ENCODE measurements around the gene UBL7. TPM values are rescaled to one million over a fixed set of nuclear protein-coding genes. Genes with fewer than 3 reads are reported as not detected.

Gene UBL7
- total RNA-seq, 1 donor from 2014 or later, result 47.4 TPM

GRCh38 chr15:74442604-74443003, 18.4 kb downstream of the UBL7 start:
- no peak for DNase-seq (ENCODE audit: extremely low read depth, low read depth, low spot score)

DNA sequence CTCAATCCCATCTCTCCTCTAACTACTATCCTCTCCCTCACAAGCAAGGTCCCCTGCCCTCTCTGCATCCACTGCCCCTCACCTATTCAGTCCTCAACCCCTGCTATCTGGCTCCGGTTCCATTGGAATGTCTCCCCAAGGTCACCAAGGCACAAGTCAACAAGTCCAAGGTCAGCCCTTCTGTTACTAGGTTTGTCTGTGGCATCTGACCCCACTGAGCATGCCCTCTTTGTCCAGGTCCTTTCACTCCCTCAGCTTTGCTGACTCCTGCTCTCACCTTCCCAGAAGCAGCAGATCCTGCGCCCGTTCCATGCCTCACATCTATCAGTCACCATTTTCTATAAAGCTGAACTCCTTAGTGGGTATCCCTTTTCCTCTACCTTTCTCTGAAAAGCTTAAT, 18.9 kb downstream of the UBL7 start:
- DNase-seq (ENCODE audit: extremely low read depth, low read depth, low spot score), result no peak

DNA sequence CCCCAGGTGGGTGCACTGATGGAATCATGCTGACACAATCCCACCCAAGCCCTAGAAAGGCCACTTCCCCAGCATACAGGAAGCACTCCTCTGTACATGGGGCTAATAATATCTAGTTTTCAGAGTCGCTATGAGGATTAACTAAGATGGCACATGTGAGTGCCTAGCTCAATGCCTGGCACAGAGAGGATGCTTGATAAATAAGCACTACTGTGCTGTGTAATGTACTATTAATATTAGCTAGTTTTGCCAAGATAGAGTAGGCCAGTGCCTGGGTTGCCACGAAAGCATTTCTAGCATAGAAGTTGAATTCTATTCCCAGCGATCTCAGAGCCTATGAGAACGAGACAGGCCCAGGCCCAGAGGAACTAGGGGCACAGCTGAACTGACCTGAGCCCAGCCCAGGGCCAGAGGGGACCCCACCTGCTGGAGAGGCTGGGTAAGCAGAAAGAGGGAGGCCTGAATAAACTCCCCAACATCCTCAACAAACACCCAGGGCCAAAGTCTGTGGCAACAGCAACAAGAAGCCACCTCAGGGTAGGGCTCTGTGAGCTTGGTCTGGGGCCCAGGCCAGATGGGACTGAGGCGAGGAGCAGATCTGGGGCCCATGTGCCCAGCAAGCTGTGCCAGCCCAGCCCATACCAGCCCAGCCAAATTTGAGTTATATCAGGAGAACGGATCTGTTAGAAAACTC, 19.6 kb downstream of the UBL7 start:
- DNase-seq (ENCODE audit: extremely low read depth, low read depth, low spot score), result no peak

DNA sequence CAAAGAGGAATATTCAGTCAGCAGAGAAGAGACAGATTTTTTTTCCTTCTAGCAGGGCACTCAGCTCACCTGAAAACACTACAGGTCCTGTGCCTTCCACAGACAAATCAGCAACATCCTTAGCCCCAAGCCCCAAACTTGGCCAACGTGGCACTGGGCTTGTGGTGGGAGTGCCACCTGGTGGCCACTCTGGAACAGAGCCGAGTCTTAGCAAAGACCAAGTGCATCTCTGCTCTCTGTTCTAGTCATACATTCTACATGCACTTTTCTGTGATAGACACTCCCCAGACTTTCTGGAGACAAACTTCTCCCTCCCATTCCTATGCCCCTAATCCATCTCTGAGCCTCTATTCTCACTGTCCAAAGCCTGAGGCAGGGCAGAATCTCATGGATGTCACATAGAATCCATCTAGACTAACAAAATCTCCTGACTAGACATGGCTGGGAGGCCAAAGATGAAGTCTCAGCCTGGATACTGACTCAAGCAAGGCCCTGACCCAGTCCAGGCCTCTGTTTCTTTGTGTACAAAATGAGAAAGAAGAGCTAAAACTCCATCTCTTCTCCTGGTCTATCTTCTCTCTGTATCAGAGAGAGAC, 22.1 kb downstream of the UBL7 start:
- peak; percentile 47 for DNase-seq (ENCODE audit: extremely low read depth, low read depth, low spot score)

DNA sequence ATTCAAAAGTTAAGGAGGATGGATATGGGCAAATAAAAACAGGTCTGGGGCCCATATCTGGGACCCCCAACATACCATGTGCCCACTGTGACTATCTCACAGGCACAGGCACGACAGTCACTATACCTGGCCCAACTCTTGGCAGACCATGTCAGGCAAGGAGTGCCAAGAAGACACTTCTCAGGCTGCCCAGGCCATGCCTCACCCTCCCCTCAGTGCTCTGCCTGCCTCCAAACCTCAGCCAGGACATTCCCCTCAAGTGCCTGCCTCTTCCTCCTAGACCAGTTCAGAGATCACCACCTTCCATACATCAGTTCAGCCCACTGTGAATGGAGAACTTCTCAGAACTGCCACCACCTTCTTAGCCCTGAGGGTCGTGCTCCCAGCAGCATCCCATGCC, 22.8 kb downstream of the UBL7 start:
- DNase-seq (ENCODE audit: extremely low read depth, low read depth, low spot score), result no peak

DNA sequence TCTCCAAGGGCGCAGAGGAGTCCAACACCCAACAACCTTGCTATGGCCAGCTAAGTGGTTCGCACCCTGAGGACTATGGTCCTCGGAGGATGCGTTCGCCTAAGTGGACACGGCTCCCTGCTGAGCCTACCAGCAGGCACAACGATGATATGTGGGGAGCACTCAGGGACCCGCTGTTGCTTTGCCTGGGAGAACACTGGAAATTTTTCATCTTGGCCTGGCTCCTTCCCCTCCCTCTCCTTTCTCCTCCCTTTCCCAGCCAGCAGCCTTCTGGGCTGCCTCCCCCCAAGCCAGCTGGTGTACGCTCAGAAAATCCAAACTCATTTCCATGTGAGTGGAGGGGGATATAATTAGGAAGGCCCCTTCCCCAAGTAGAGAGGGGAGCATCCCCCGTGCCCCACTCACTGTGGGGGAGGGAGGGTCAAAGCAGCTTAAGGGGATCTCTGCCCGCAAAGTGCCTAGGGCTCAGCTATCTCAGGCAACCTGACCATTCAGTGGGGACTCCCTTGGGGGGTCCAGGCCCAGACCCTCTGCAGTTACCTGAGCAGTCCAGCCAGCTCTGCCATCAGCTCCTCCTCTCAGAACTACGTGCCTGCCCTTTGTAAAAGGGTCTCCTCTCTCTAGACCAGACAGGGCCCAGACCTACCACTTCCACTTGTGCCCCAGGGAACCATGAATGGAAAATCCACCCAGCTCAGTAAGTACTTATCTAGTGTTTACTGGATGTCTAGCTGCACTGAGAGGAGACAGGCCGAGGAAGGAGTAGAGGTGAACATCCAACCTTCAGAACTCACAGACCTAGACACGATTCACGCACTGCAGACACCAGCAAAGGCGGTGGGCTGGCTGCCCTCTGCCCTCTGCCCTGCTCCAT, 26.5 kb downstream of the UBL7 start:
- no peak for DNase-seq (ENCODE audit: extremely low read depth, low read depth, low spot score)

DNA sequence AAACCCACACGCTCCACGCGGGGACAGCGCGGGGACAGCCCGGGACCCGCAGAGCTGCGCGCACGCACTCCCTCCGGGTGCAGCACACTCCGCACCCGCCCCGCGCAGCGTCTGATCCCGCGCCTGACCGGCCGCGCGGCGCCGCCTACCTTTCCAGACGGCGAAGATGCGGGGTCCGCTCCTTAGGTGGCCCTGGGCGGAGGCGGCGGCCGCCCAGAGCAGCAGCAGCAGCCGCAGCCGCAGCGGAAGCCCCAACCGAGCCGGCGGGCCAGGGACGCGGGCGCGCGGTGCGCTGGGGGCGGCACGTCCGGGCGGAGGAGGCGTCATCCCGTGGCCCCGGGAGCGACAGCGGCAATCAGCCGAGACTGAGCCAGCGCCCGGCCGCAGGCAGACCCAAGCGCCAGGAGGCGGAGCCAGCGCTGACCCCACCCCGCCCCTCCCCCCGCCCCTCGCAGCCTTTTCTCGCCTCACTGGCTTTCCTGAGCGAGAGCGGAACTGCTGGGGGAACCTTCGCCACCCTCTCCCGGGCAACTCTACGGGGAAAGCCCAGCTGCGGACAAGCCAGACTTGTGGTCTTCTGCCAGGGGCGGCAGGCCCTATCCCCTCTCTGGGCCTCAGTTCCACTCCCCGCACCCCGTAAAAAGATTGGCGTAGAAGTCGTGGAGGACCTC, 27.2 kb downstream of the UBL7 start, which contains the start of gene SEMA7A:
TSS of gene SEMA7A (minus strand) at position 367 of the 671 bp plus-strand sequence. CDS start at position 327, 40 bp downstream.
- no peak for DNase-seq (ENCODE audit: extremely low read depth, low read depth, low spot score)

- no peak for DNase-seq (ENCODE audit: extremely low read depth, low read depth, low spot score)
These were observed 27.9 kb downstream of the UBL7 start for GRCh38 chr15:74432968-74433591.

GRCh38 chr15:74432271-74432967, 28.5 kb downstream of the UBL7 start:
- DNase-seq (ENCODE audit: extremely low read depth, low read depth, low spot score), result no peak

- no peak for DNase-seq (ENCODE audit: extremely low read depth, low read depth, low spot score)
These were observed 29.3 kb downstream of the UBL7 start for GRCh38 chr15:74431645-74432044.

- no peak for DNase-seq (ENCODE audit: extremely low read depth, low read depth, low spot score)
These were observed 29.8 kb downstream of the UBL7 start for GRCh38 chr15:74431116-74431515.

DNA sequence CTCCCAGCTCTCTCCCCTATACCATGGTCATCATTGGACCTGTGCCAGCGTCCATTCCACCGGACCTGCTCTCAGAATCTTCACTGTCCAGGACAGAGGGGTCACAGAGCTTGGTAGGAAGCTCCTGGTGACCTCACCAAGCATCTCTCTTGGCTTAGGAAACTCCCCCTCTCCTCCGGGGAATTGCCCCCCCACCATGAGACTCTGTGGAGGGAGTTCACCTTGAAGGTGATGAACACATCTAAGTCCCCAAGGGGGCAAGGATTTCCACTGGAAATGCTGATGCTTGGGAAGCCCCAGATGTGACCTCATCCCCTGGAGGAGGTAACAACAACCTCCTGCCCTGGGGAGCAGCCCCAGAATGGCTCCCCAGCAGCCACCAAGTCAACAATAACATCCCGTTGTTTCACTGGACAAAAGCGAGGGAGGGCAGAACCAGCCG, 30.4 kb downstream of the UBL7 start:
- DNase-seq (ENCODE audit: extremely low read depth, low read depth, low spot score), result no peak

DNA sequence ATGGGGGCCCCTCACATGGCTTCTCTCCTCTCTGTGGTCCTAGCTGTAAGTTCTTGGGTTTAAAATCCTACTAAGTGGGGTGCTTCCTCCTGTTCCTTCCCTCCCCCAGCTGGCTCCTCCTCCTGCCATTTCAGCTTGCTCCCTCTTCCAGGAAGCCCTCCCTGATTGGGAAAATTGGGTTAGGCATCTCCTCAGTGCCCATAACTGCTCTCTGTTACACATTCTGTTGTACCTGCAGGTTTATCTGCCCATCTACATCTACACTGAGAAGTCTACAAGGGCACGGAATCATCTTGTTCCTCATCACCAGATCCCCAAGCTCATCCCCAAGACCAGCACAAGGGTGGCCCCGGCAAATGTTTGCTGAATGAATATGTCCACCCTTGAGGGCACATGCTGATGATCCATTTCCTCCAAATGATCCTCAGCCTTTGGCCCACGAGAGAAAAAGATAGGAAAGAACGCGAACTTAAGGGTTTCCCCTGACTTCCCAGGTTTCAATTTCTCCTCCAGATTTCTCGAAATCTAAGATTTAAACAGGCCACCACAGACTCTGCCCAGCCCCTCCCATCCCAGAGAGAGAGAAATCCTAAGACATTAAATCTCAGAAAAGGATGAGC, 31.1 kb downstream of the UBL7 start:
- DNase-seq (ENCODE audit: extremely low read depth, low read depth, low spot score), result no peak

- DNase-seq (ENCODE audit: extremely low read depth, low read depth, low spot score), result no peak
These were observed 31.8 kb downstream of the UBL7 start for GRCh38 chr15:74428970-74429780.

GRCh38 chr15:74428442-74428787, 32.5 kb downstream of the UBL7 start:
- DNase-seq (ENCODE audit: extremely low read depth, low read depth, low spot score), result no peak

DNA sequence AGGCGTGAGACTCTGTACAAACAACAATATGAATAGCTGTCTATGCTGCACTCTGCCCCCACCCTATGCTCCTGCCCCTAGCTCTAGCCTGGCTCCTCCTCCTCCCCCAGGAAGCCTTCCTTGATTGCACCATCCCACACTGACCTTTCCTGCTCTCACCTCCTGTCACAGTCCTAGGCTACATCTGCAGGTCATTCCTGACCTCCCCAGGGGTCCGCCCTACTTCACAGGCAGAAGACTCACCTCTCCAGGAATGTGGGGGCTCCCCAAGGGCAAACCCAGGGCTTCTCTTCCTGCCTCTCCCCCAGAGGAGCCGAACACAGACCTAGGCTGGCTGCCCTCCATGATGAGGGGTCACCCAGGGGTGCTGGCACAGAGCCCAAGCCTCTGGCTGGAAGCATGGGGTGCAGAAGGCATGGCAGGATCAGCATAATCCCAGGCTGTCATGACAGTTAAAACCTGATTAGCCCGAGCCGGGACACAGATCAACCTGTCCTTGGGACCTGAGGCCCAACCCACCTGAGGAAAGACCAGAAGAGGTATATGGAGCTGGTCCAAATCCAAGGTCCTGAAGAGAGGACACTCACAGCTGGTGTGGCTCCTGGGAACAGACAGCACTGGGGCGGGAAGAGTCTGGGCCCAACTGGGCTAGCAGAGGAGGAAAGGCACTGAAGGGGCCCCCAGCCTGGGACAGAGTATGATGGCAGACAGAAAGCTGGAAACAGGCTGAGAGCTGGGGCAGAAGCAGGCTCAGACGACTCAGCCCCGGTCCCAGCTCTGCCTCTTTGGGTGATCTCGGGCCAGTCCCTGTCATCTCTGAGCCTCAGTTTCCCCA, 33.1 kb downstream of the UBL7 start:
- no peak for DNase-seq (ENCODE audit: extremely low read depth, low read depth, low spot score)

DNA sequence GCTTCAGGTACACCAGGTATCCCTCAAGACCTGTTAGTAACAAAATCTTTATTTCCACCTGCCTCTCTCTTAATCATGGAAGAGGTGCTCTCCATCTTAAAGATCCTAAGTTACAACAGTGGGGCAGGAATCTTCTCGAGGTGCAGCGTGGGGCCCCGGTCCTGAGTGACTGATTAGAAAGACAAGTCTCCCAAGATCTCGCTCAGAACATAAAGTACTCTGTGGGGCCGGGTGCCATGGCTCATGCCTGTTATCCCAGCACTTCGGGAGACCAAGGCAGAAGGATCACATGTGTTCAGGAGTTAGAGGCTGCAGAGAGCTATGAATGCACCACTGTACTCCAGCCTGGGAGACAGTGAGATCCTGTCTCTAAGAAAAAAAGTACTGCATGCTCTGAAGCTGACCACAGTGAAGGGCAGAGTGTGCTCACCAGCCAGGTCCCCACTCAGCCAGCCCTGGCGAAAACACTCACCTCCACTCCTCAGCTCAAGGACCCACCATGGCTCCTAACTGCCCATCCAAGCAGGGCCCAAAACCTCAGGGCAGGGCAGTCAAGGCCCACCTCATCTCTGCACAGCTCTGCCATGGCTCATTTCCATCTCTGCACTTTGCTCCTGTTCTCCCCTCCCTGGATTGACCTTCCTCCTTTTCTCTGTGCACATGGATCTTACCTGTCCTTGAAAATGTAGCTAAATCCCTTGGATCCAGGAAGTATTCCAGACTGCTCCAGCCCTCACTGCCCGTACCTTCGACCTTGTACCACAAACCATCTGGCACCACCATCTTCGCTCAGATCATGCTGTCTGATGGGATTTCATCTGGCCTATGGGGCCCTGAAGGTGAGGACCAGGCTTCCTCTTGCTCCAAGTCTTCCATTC, 34.3 kb downstream of the UBL7 start:
- no peak for DNase-seq (ENCODE audit: extremely low read depth, low read depth, low spot score)
